ENCODE measurements around the gene CHIC2.

- peak; percentile 53 for TF ChIP-seq EZH2 (IDR thresholded peaks at IDR 0.05; ENCODE audit: borderline replicate concordance)
- no peak for TF ChIP-seq CTCF (IDR thresholded peaks at IDR 0.05; ENCODE audit: poor library complexity)
Measured at GRCh38 chr4:54093324-54094240, 29.2 kb upstream of the CHIC2 start.

Data from hepatocyte (in vitro differentiated cells).